GM20431 (cell line): Measurements from ENCODE around the gene TSSC4.

Experiments
- in situ Hi-C: fragments of 300-500 bp; cut with MseI, MboI; formaldehyde crosslinking; loops from one replicate; pipeline ENCODE4 v1.15.0; 2020; ENCODE audit warnings: low sequenced_read_pairs; ENCODE audit not compliant: unreplicated experiment

TSSC4 gene

DNA sequence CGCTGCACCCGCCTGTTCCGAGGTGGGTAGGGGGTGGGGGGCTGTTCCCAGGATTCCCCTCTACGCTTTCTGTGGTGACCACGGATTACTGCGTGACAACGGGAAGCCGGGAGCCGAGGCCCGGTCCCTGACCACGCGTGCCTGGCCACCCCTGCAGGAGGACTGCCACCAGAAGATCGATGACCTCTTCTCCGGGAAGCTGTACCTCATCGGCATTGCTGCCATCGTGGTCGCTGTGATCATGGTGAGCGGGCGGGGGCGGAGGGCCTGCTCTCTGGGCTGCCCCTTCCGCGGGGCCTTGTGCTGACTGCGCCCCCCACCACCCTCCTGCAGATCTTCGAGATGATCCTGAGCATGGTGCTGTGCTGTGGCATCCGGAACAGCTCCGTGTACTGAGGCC is 4.1 kb upstream of the TSSC4 start:
- in situ Hi-C loops = no loop called here

DNA sequence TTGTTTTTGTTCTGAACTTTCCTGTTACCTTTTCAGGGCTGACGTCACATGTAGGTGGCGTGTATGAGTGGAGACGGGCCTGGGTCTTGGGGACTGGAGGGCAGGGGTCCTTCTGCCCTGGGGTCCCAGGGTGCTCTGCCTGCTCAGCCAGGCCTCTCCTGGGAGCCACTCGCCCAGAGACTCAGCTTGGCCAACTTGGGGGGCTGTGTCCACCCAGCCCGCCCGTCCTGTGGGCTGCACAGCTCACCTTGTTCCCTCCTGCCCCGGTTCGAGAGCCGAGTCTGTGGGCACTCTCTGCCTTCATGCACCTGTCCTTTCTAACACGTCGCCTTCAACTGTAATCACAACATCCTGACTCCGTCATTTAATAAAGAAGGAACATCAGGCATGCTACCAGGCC is 3.5 kb upstream of the TSSC4 start:
- in situ Hi-C loops = no loop called here

DNA sequence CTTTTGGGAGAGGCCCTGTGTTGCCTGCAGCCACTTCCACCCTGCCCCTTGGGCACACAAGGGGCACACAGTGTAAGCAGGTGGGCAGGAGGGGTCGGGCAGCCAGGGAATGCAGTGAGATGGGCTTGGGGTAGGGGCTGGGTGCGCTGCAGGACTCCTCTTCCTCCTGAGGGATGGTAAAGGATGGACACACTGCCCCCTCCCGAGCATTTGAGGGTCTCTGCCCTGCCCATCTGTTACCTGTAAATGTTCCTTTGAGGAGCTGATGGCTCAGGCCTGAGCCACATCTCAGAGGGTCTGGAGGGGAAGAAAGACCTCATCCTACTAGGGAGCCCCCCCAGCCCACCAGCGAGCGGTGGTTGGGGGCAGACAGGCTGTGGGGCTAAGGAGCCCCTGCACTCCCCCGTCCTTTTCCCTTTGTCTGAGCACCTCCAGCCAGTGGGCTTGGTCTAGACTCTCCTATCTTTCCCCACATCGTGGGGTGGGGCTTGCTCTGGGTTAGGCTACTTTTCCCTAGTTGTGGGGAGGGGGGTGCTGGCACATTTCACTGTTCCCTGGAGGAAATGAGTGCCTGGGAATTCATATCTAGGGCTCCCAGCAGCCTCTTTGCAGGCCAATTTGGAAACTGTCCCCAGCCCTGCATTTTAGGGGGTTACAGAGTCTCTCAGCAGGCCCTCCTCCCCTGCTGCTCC is 1.7 kb upstream of the TSSC4 start:
- in situ Hi-C loops = no loop called here

DNA sequence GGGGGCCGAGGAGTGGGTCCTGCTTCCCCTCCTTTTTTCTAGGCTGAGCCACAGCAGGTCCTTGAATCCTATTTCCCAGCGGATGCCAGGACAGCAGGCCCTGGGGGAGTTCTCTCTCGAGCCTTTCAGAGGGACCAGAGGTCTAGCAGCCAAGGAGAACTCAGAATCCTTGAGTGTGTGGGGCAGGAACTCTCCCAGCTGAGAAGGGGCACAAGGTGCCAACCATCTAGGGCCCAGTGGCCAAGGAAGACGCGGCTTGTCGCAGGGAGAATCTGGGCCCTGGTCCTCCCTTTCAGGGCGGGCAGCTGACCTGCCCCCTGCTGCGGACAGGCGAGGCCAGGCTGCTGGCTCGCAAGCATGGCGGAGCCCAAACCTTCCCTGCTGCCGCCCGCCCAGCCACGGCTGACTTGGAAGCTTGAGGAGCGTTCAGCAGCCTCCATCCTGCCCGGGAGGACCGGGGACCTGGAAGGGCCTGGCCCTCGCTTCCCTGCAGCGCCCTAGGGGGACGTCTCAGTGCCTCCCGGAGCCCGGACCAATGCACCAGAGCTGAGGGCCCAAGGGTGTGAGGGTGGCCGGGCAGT is 972 bp upstream of the TSSC4 start:
- in situ Hi-C loops = no loop called here

DNA sequence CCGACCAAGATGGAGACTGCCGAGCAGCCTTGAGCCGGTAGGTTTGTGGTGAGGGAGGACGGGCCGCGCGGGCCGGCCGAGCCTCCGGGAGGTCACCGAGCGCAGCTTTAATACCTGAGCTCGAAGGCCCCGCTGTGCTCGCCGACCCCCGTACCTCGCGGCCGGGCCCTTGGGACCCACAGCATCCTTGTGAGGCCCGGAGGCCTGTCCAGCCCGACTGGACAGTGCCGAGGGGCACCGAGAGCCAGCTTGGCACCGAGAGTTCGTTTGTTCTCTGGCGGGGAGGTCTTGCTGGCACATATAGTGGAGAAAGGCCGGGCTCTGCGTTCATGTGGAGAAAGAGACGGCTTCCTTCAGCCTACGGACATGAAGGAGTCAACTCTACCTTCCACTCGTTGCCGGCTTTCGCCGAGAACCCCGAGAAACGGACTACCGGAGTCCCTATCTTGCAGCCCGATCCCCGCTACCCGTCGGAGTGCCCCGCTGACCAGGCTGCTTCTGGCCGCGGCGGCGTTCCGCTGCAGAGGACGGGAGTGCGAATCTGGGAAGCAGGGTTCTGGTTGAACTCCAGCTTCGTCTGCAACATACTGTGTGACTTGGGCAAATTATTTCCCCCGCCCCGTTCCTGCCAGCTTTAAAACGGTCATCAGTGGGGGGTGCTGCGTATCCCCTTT is 349 bp downstream of the TSSC4 start:
- in situ Hi-C loops = no loop called here

DNA sequence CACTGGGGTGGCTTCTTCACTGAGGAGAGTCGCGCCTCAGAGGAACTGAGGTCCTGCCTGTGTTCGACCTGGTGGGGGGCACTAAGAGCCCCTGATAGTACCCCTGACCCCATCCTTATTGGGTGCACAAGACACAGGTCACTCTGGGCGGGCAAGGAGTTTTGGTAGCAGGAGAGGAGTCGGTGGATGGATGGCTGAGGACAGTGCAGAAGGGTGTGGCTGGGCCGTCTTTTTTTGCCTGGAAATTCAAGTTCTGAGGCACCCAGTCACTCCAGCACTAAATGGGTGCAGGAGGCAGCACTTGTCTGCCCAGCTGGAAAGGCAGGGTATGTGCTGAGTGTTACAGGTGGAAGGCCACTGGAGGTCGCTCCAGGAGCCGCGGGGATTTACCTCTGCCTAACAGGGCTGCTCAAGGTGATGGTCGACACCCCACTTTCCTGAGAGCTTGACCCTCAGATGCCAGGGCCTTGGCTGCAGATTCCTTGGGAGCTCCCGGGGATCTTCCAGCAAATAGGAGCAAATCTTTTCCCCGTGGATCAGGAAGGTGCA is 960 bp downstream of the TSSC4 start:
- in situ Hi-C loops = no loop called here

DNA sequence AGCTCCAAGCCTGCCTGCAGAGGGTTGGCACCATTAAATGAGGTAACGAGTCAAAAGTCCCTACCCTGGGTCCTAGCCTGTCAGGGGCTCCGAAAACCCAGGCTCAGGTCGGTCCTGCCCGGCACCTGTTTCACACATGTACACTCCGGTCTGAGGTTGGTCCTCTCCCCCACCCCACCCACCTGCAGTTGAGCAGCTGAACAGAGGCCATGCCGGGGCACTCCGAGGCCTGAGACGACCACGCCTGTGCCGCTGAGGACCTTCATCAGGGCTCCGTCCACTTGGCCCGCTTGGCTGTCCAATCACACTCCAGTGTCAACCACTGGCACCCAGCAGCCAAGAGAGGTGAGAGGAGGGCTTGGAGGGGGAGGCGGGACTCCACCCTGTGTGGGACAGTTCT is 1.6 kb downstream of the TSSC4 start:
- in situ Hi-C loops = no loop called here

DNA sequence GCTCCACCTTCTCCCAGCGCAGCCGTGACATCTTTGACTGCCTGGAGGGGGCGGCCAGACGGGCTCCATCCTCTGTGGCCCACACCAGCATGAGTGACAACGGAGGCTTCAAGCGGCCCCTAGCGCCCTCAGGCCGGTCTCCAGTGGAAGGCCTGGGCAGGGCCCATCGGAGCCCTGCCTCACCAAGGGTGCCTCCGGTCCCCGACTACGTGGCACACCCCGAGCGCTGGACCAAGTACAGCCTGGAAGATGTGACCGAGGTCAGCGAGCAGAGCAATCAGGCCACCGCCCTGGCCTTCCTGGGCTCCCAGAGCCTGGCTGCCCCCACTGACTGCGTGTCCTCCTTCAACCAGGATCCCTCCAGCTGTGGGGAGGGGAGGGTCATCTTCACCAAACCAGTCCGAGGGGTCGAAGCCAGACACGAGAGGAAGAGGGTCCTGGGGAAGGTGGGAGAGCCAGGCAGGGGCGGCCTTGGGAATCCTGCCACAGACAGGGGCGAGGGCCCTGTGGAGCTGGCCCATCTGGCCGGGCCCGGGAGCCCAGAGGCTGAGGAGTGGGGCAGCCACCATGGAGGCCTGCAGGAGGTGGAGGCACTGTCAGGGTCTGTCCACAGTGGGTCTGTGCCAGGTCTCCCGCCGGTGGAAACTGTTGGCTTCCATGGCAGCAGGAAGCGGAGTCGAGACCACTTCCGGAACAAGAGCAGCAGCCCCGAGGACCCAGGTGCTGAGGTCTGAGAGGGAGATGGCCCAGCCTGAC is 2.5 kb downstream of the TSSC4 start:
- in situ Hi-C loops = no loop called here

DNA sequence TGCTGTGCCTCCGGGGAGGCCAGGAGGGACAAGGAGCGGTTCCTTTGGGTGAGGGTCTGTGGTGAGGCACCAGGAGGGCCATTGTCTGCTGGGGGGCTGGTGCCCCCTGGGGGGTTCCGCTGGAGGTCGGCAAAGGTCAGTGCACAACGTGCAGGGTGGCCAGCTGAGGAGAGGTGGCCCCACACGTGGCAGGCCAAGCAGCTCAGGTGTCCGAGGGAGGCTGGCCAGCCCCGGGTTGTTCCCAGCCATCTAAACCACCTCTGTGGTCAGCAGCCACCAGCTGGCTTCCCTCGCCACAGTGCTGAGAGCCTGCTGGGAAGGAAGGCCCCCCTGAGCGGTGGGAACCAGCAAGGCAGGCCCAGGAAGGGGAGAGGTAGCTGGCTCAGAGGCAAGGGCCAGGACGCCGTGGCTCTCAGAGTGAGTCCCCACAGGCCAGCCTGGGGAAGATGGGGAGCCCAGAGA is 4.2 kb downstream of the TSSC4 start:
- in situ Hi-C loops = no loop called here

DNA sequence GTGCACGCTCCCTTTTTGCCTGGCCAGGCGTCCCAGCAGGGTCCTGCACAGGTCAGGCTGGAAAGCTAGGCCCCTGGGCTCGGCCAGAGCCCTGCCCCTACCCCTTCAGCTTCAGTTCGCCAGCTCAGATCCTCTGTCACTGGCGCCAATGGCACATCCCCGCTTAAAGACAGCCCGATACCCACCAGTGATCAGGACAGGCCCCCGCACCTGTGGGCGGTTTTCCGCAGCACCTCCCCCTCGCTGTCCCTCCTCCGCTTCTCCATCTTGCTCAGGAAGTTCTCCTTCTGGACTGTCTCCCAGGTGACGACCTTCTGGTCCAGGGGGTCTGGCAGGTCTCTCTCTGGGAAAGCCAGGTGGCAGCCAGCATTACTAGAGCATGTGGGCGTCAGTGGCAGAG is 5.9 kb downstream of the TSSC4 start:
- in situ Hi-C loops = no loop called here

DNA sequence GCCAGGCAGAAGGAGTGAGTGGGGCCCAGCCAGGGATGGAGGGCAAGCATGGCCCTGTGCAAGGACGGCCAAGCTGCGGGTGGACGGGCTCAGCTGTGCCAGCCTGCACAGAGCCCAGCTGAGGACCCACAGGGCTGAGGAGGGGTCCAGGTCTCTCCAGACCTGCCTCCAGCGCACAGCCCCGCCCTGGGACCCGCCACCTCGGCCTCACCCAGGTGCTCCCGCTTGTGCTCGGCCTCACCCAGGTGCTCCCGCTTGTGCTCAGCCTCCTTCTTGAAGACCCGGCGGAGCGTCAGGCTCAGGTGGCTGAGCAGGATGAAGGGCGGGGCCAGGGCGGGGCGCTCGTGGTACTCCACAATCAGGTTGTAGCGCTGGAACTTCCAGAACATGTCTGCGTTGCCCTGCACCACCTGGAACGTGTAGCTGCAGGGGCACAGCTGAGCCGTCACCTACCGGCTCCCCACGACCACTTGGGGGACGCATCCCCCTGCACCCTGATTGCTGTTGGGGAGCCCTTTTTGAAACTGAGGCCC is 6.4 kb downstream of the TSSC4 start:
- in situ Hi-C loops = no loop called here

DNA sequence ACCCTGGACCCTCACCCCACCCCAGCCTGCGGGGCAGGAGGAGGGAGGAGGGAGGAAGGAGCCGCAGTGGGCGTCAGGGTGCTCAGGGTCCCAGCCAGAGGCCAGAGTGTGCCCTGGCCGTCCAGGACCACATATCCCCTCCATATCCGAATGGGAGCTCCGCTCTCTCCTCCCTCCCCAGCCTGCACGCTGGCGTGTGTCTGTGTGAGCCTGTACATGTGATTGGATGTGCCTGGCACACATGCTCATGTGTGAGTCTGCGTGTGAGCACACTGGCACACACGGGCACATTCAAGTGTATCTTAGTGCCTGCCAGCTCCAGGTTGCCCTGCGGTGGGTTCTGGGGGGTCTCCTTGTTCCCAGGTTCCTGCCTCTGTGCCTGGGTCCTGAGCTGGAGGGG is 8.1 kb downstream of the TSSC4 start:
- in situ Hi-C loops = no loop called here

DNA sequence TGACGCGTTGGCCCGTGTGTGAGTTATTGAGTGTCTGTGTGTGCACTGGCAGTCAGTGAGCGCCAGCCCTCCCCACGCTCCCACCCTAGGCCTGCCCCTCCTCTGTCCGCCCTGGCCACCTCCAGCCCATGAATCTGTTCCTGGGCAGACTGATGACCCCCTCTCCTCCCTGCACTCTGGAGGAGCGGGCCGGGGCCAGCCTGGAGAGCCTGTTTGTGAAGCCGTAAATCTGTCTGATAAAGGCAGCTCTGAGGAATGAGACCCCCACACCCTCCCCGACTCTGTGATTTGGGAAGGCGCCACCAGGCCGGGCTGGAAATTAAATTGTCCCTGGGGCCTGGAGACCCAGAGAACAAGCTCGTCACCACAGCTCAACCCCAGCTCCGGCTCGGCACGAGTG is 8.6 kb downstream of the TSSC4 start:
- in situ Hi-C loops = no loop called here

DNA sequence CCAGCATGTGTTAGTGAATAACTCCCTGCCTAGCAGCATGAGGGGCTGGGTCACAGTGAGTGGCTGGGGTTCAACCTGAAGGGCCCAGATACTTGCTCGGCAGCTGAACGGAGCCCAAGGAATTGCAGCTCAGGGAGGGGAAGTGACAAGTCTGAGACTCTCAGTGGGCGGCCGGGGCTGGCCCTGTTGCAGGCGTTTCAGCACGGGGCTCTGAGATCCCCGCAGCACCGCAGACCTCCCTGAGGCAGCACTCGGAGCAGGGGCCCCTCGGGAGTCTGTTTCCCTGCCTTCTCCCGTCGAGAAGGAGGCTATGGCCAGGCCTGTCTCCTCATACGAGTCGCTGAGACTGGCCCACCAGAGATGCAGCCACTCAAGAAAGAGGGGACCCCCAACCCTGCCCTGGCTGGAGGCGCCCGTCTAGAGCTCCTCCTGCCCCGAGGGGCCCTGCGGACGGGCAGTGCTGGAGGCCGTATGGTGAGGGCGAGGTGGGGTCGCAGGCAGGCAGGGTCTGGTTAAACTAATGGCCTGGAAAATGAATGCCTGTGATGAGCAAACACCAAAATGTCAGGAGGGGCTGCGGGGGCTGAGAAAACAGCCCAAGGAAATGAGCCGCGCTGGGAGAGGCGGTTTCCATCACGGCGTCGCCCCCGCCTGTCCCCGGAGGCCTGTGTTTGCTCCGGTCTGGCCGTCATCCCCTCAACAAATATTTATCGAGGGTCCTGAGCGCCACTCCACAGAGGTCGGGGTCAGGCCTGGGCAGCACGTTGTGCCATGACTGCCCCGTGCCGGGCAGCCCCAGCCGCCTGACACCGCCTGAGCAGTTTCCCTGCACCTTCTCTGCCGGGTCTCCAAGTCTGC is 9.3 kb downstream of the TSSC4 start:
- in situ Hi-C loops = loop anchor here (10.0 kb wide), 1 partner anchor 215 kb away; no protein-coding TSS in a partner anchor

DNA sequence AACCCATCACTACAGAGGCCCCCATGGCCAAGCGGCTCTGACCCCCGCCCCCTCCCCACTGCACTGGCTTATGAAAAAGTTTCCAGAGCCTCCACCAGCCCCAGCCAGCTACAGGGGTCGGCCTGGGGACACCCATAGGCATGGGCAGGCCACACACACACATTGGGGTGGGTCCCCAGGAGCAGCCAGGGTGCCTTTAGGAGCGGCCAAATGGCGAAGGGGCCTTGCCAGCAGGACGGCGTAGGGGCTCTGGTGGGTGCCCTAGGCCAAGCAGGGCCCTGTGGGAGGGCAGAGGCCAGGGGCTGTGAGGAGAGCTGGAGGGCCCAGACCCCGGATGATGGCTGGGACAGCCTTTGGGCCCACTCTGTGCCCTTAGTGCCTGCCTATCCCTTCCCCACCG is 10.1 kb downstream of the TSSC4 start:
- in situ Hi-C loops = loop anchor here (10.0 kb wide), 1 partner anchor 216 kb away; no protein-coding TSS in a partner anchor

DNA sequence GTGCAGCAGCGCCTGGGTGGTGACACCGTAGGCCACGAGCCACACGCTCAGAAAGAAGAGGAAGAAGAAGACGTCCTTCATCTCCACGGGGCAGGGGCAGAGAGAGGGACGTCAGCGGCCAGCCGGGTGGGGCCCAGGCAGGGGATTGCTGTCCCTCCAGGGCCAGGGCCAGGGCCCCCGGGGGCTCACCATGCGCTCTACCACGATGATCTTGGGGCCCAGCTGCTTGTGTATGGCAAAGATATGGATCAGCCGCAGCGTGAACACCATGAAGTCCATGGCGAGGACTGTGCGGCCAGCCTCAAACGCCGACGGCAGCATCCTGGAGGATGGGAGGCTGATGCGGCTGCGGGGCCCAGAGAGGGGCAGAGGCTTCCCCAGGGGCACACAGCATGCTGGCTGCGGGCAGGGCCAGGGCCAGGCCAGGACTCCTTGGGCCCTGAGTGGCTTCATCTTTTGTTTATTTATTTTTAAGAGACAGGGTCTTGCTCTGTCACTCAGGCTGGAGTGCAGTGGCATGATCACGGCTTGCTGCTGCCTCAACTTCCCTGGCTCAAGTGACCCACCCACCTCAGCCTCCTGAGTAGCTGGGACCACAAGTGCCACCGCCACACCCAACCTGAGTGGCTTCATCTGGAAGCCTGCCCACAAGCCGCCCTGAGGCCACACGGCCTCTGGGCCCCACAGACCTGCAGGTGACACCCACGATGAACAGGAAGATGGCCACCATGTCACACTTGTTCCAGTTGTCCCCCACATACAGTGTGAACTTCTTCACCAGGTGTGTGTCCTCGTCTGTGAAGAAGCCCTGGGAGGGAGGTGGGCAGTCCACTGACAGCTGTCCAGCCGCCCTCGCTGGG is 11.1 kb downstream of the TSSC4 start:
- in situ Hi-C loops = loop anchor here (10.0 kb wide), 1 partner anchor 217 kb away; no protein-coding TSS in a partner anchor

DNA sequence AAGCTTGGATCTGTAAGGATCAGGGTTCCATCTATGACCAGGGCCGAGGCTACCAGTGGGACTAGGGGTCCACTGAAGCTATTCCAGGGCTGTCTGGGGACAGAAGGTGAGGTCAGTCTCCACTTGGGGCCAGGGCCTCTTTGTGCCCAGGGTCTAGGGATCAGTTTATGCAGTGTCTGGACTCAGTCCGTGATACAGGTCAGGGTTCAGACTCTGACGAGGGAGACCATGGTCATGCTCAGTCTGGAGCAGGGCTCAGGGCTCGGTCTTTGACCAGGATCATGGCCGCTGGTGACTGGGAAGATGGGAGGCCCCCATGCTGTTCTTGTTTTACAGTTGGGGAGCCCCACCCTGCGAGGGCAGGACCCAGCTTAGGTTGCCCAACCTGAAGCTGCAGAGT is 11.8 kb downstream of the TSSC4 start:
- in situ Hi-C loops = loop anchor here (10.0 kb wide), 1 partner anchor 218 kb away; no protein-coding TSS in a partner anchor
